Endothelial cell (in vitro differentiated cells): ENCODE results near the gene PRDM4. TPM values are rescaled to one million over a fixed set of nuclear protein-coding genes. Genes with fewer than 3 reads are reported as not detected.

Source experiments
- DNase-seq: peaks from one replicate; pipeline ENCODE4 v3.0.0; 2021; ENCODE audit warnings: low spot score
- H3K27ac Mint-ChIP-seq: one replicate; pipeline ENCODE4 v1.8.0; 2021; ENCODE audit warnings: mixed read lengths, inconsistent platforms; ENCODE audit not compliant: unreplicated experiment
- H3K27me3 Mint-ChIP-seq: one replicate; pipeline ENCODE4 v1.8.0; 2021; ENCODE audit warnings: mild to moderate bottlenecking, moderate library complexity, mixed read lengths, inconsistent platforms; ENCODE audit not compliant: unreplicated experiment
- H3K36me3 Mint-ChIP-seq: one replicate; pipeline ENCODE4 v1.8.0; 2021; ENCODE audit warnings: mild to moderate bottlenecking, low read depth, mixed read lengths, inconsistent platforms; ENCODE audit not compliant: unreplicated experiment
- H3K4me1 Mint-ChIP-seq: one replicate; pipeline ENCODE4 v1.8.0; 2021; ENCODE audit warnings: mild to moderate bottlenecking, mixed read lengths, inconsistent platforms; ENCODE audit not compliant: unreplicated experiment
- H3K4me3 Mint-ChIP-seq: one replicate; pipeline ENCODE4 v1.8.0; 2021; ENCODE audit warnings: mild to moderate bottlenecking, mixed read lengths, inconsistent platforms; ENCODE audit not compliant: unreplicated experiment
- H3K9me3 Mint-ChIP-seq: one replicate; pipeline ENCODE4 v1.8.0; 2021; ENCODE audit warnings: mixed read lengths, inconsistent platforms; ENCODE audit not compliant: unreplicated experiment
- CTCF ChIP-seq: fragments of 200-600 bp; sonication (generic); IDR thresholded peaks from one replicate; pipeline ENCODE4 v1.5.0; 2021; ENCODE audit warnings: antibody characterized with exemption; ENCODE audit not compliant: unreplicated experiment
- total RNA-seq: library from RNA; stranded (reverse); fragmentation: NEBNext Ultra II Directional; extraction: Animal tissue kit (Norgen Biotek cat#: 25700); gene quantifications from one replicate; pipeline ENCODE4 v1.2.1, GENCODE V29; 2021; ENCODE audit not compliant: unreplicated experiment

Gene PRDM4
- total RNA-seq, 1 donor from 2014 or later, result 23.0 TPM

GRCh38 chr12:107788281-107788680, 27.3 kb upstream of the PRDM4 start:
- H3K9me3 Mint-ChIP-seq, result no peaks in the 10 kb centered on the region
- no peaks in the 10 kb centered on the region for H3K36me3 Mint-ChIP-seq
- no peaks in the 10 kb centered on the region for H3K27me3 Mint-ChIP-seq
- no peak overlapping the region for H3K27ac Mint-ChIP-seq
- no peak overlapping the region for H3K4me3 Mint-ChIP-seq
- DNase-seq, result no peak
- no peak for TF ChIP-seq CTCF
- no peaks in the 10 kb centered on the region for H3K4me1 Mint-ChIP-seq

GRCh38 chr12:107783406-107784376, 22.8 kb upstream of the PRDM4 start:
- TF ChIP-seq CTCF, result no peak
- DNase-seq, result no peak
- peaks cover 8% of the 10 kb centered on the region for H3K4me1 Mint-ChIP-seq
- no peaks in the 10 kb centered on the region for H3K36me3 Mint-ChIP-seq
- peaks cover 2% of the 10 kb centered on the region for H3K27me3 Mint-ChIP-seq
- no peaks in the 10 kb centered on the region for H3K9me3 Mint-ChIP-seq
- no peak overlapping the region for H3K4me3 Mint-ChIP-seq
- H3K27ac Mint-ChIP-seq, result no peak overlapping the region

- no peak overlapping the region for H3K27ac Mint-ChIP-seq
- H3K9me3 Mint-ChIP-seq, result no peaks in the 10 kb centered on the region
- no peak overlapping the region for H3K4me3 Mint-ChIP-seq
- peaks cover 9% of the 10 kb centered on the region for H3K4me1 Mint-ChIP-seq
- DNase-seq, result no peak
- H3K27me3 Mint-ChIP-seq, result peaks cover 2% of the 10 kb centered on the region
- no peak for TF ChIP-seq CTCF
- H3K36me3 Mint-ChIP-seq, result no peaks in the 10 kb centered on the region
These were observed 21.1 kb upstream of the PRDM4 start for GRCh38 chr12:107782067-107782466.

- H3K4me1 Mint-ChIP-seq, result peaks cover 9% of the 10 kb centered on the region
These were observed 19.4 kb upstream of the PRDM4 start for GRCh38 chr12:107780298-107780697.

More at GRCh38 chr12:107780298-107780697, 19.4 kb upstream of the PRDM4 start:
- no peak for DNase-seq
- peaks cover 6% of the 10 kb centered on the region for H3K27me3 Mint-ChIP-seq
- TF ChIP-seq CTCF, result no peak
- H3K27ac Mint-ChIP-seq, result no peak overlapping the region
- no peaks in the 10 kb centered on the region for H3K36me3 Mint-ChIP-seq
- no peak overlapping the region for H3K4me3 Mint-ChIP-seq
- no peaks in the 10 kb centered on the region for H3K9me3 Mint-ChIP-seq
